ENCODE measurements around the gene TCAF1.
"Not testable (repeated sequence)": the region's sequence is repeated elsewhere in the genome, so short reads cannot be mapped to it uniquely, and the experiment has no call there.

The TCAF1 gene

GRCh38 chr7:143855443-143855842 is 46.5 kb downstream of the TCAF1 start:
- H3K9me2 ChIP-seq (replicated peaks; ENCODE audit: insufficient read depth, low read length); H3F3A ChIP-seq (ENCODE audit: insufficient read depth, low read length); H3K79me2 ChIP-seq (ENCODE audit: low read length); H3K9me3 ChIP-seq (replicated peaks; ENCODE audit: insufficient read depth, low read length); H3K4me1 ChIP-seq (ENCODE audit: low read length); H2AFZ ChIP-seq (ENCODE audit: low read length); H3K4me3 ChIP-seq (ENCODE audit: low read length); H3K27me3 ChIP-seq (replicated peaks; ENCODE audit: insufficient read depth, low read length); H4K20me1 ChIP-seq (ENCODE audit: insufficient read depth, low read length); DNase-seq; H3K36me3 ChIP-seq (replicated peaks; ENCODE audit: insufficient read depth, low read length); H3K4me2 ChIP-seq (ENCODE audit: low read depth, low read length); H3K27ac ChIP-seq (ENCODE audit: low read length); H3K9ac ChIP-seq (ENCODE audit: low read length): not testable (repeated sequence)

GRCh38 chr7:143850682-143851081 is 51.3 kb downstream of the TCAF1 start:
- Histone ChIP-seq H3K9ac (ENCODE audit: low read length) (no peak overlapping the region), H3K27ac (ENCODE audit: low read length) (no peak overlapping the region), H3K9me3 (replicated peaks; ENCODE audit: insufficient read depth, low read length) (no peaks in the 10 kb centered on the region), H3K79me2 (ENCODE audit: low read length) (no peaks in the 10 kb centered on the region), H3K36me3 (replicated peaks; ENCODE audit: insufficient read depth, low read length) (no peaks in the 10 kb centered on the region), H4K20me1 (ENCODE audit: insufficient read depth, low read length) (no peaks in the 10 kb centered on the region), H3K27me3 (replicated peaks; ENCODE audit: insufficient read depth, low read length) (no peaks in the 10 kb centered on the region), H3F3A (ENCODE audit: insufficient read depth, low read length) (no peaks in the 10 kb centered on the region), H3K4me1 (ENCODE audit: low read length) (0 out of 2 replicates have a peak, but pooled peaks cover 3% of the 10 kb centered on the region), H3K4me2 (ENCODE audit: low read depth, low read length) (no peak overlapping the region), H2AFZ (ENCODE audit: low read length) (no peak overlapping the region), H3K9me2 (replicated peaks; ENCODE audit: insufficient read depth, low read length) (no peaks in the 10 kb centered on the region), H3K4me3 (ENCODE audit: low read length) (no peak overlapping the region)
- no peak for TF ChIP-seq CTCF (IDR thresholded peaks at IDR 0.05; ENCODE audit: low read length)
- TF ChIP-seq EZH2phosphoT487 (IDR thresholded peaks at IDR 0.05; ENCODE audit: low read length) = no peak
- TF ChIP-seq EZH2 (optimal IDR thresholded peaks at IDR 0.05; ENCODE audit: low read depth, low read length) = no peak
- DNase-seq = no peak

- Histone ChIP-seq H3K36me3 (replicated peaks; ENCODE audit: insufficient read depth, low read length) (no peaks in the 10 kb centered on the region), H3K4me2 (ENCODE audit: low read depth, low read length) (no peak overlapping the region), H3K27me3 (replicated peaks; ENCODE audit: insufficient read depth, low read length) (no peaks in the 10 kb centered on the region), H3F3A (ENCODE audit: insufficient read depth, low read length) (no peaks in the 10 kb centered on the region), H3K9me3 (replicated peaks; ENCODE audit: insufficient read depth, low read length) (no peaks in the 10 kb centered on the region), H3K4me3 (ENCODE audit: low read length) (no peak overlapping the region), H3K27ac (ENCODE audit: low read length) (no peak overlapping the region), H3K9me2 (replicated peaks; ENCODE audit: insufficient read depth, low read length) (no peaks in the 10 kb centered on the region), H3K4me1 (ENCODE audit: low read length) (0 out of 2 replicates have a peak, but pooled peaks cover 3% of the 10 kb centered on the region), H4K20me1 (ENCODE audit: insufficient read depth, low read length) (no peaks in the 10 kb centered on the region), H2AFZ (ENCODE audit: low read length) (no peak overlapping the region), H3K9ac (ENCODE audit: low read length) (no peak overlapping the region), H3K79me2 (ENCODE audit: low read length) (no peaks in the 10 kb centered on the region)
- TF ChIP-seq CTCF (IDR thresholded peaks at IDR 0.05; ENCODE audit: low read length) = no peak
- no peak for TF ChIP-seq EZH2 (optimal IDR thresholded peaks at IDR 0.05; ENCODE audit: low read depth, low read length)
- TF ChIP-seq EZH2phosphoT487 (IDR thresholded peaks at IDR 0.05; ENCODE audit: low read length) = no peak
- no peak for DNase-seq
Measured at GRCh38 chr7:143849785-143850479, 52.0 kb downstream of the TCAF1 start.

GRCh38 chr7:143848192-143848591 is 53.8 kb downstream of the TCAF1 start:
- Histone ChIP-seq H3F3A (ENCODE audit: insufficient read depth, low read length) (no peaks in the 10 kb centered on the region), H3K79me2 (ENCODE audit: low read length) (no peaks in the 10 kb centered on the region), H3K36me3 (replicated peaks; ENCODE audit: insufficient read depth, low read length) (no peaks in the 10 kb centered on the region), H3K9ac (ENCODE audit: low read length) (no peak overlapping the region), H3K4me3 (ENCODE audit: low read length) (no peak overlapping the region), H3K4me2 (ENCODE audit: low read depth, low read length) (no peak overlapping the region), H3K27ac (ENCODE audit: low read length) (no peak overlapping the region), H3K27me3 (replicated peaks; ENCODE audit: insufficient read depth, low read length) (no peaks in the 10 kb centered on the region), H3K9me2 (replicated peaks; ENCODE audit: insufficient read depth, low read length) (no peaks in the 10 kb centered on the region), H4K20me1 (ENCODE audit: insufficient read depth, low read length) (no peaks in the 10 kb centered on the region), H3K9me3 (replicated peaks; ENCODE audit: insufficient read depth, low read length) (no peaks in the 10 kb centered on the region), H3K4me1 (ENCODE audit: low read length) (0 out of 2 replicates have a peak, but pooled peaks cover 3% of the 10 kb centered on the region), H2AFZ (ENCODE audit: low read length) (no peak overlapping the region)
- no peak for DNase-seq
- TF ChIP-seq EZH2phosphoT487 (IDR thresholded peaks at IDR 0.05; ENCODE audit: low read length) (no peak), EZH2 (optimal IDR thresholded peaks at IDR 0.05; ENCODE audit: low read depth, low read length) (no peak), CTCF (IDR thresholded peaks at IDR 0.05; ENCODE audit: low read length) (no peak)
